Spleen (tissue), 7 donors: Measurements from ENCODE around the gene ANKDD1A.

Experiments
- CTCF ChIP-seq, 11 experiments: fragments of 200-600 bp in 7 of 11; fragments of 450-650 bp in 4 of 11; sonication (generic) in 4 of 11; IDR thresholded peaks in 8 of 11; conservative IDR thresholded peaks in 3 of 11; 1 replicate in 7 of 11; 2 replicates in 4 of 11; pipeline versions ENCODE4 v1.4.0 to v1.8.0; 2016 to 2021; ENCODE audit warnings: antibody characterized with exemption in 11 of 11, inconsistent platforms in 4 of 11, mild to moderate bottlenecking in 1 of 11
- POLR2A ChIP-seq, 3 donors: fragments of 450-650 bp; IDR thresholded peaks; one replicate each; pipeline ENCODE4 v1.5.1; 2017; ENCODE audit warnings: antibody characterized with exemption in 3 of 3, mild to moderate bottlenecking in 1 of 3
- POLR2AphosphoS5 ChIP-seq, 3 donors: sonication (generic); formaldehyde crosslinking; IDR thresholded peaks; one replicate each; pipeline ENCODE4 v1.5.1; 2017; ENCODE audit warnings: antibody characterized with exemption in 3 of 3
- donor health status: DM: no; HTN: no; CAD: no; lungs with moderate emphysema.
- donor health status: DM: no; HTN: no; CAD: no.
- donor health status: DM: no; HTN: no; CAD: no.

- TF ChIP-seq POLR2A (IDR thresholded peaks at IDR 0.05) (no peak), CTCF (IDR thresholded peaks at IDR 0.05 in 8 of 11, conservative IDR thresholded peaks at IDR 0.05 in 3 of 11) (no peak), POLR2AphosphoS5 (IDR thresholded peaks at IDR 0.05) (no peak)
These were observed 4.0 kb downstream of the ANKDD1A start for GRCh38 chr15:64915518-64916227.
